22Rv1 (cell line): ENCODE measurements around the gene RHBDF2.

Source experiments
- ZFX ChIP-seq: fragments of 450-650 bp; IDR thresholded peaks from 2 replicates; pipeline ENCODE4 v1.6.1; 2017; ENCODE audit warnings: antibody characterized with exemption, borderline replicate concordance
- TF ChIP-seq, protein P1 (sequence below): fragments of 450-650 bp; IDR thresholded peaks from 2 replicates; pipeline ENCODE4 v1.5.1; 2017; ENCODE audit warnings: mild to moderate bottlenecking

DNA sequence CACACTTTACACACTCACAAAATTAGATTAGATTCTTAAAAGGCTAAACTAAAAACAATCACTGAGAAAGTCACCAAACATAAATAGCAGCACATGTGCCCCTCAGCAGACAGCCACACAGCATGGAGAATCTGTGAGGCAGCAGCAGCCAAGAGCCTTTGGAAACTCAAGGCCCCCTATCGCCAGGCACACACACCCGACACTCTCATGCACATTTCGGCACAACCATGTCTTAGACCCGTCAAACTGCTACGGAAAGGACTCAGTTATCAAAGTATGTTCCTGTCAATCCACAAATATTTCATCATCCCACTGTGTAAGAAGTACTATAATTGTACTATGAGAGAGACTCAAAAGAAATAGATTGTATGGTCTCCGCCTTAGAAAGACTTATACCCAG, 69.2 kb downstream of the RHBDF2 start:
- TF ChIP-seq, protein P1, sequence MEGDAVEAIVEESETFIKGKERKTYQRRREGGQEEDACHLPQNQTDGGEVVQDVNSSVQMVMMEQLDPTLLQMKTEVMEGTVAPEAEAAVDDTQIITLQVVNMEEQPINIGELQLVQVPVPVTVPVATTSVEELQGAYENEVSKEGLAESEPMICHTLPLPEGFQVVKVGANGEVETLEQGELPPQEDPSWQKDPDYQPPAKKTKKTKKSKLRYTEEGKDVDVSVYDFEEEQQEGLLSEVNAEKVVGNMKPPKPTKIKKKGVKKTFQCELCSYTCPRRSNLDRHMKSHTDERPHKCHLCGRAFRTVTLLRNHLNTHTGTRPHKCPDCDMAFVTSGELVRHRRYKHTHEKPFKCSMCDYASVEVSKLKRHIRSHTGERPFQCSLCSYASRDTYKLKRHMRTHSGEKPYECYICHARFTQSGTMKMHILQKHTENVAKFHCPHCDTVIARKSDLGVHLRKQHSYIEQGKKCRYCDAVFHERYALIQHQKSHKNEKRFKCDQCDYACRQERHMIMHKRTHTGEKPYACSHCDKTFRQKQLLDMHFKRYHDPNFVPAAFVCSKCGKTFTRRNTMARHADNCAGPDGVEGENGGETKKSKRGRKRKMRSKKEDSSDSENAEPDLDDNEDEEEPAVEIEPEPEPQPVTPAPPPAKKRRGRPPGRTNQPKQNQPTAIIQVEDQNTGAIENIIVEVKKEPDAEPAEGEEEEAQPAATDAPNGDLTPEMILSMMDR, result no peak
- no peak for TF ChIP-seq ZFX
